Right lobe of liver (tissue), 4 donors: ENCODE measurements around the gene ELOVL2.

Experiments used
- CTCF ChIP-seq, 4 donors: fragments of 200-600 bp in 3 of 4; fragments of 450-650 bp in 1 of 4; IDR thresholded peaks; one replicate each; pipeline versions ENCODE4 v1.5.1 to v1.8.0; 2016 to 2022; ENCODE audit warnings: antibody characterized with exemption in 4 of 4, mild to moderate bottlenecking in 2 of 4
- POLR2A ChIP-seq: fragments of 450-650 bp; IDR thresholded peaks from one replicate; pipeline ENCODE4 v1.6.1; 2017; ENCODE audit warnings: antibody characterized with exemption, mild to moderate bottlenecking
- donor health status: DM: no; HTN: no; CAD: no.
- donor health status: DM: no; HTN: no; CAD: no.
- donor health status: DM: no; HTN: yes; CAD: no.

GRCh38 chr6:11067348-11067747 is 23.2 kb upstream of the ELOVL2 start:
- TF ChIP-seq CTCF (IDR thresholded peaks at IDR 0.05) (no peak), POLR2A (no peak)
